DMS153 treated with DMSO at 0.1 percent for 48 hours (cell line): ENCODE results near the gene KANSL2.
"Not testable (repeated sequence)": the region's sequence is repeated elsewhere in the genome, so short reads cannot be mapped to it uniquely, and the experiment has no call there.

Experiments
- DNase-seq: peaks from one replicate; lab custom pipeline; 2025; ENCODE audit not compliant: unreplicated experiment; lab: John Stamatoyannopoulos, UW

The KANSL2 gene, protein sequence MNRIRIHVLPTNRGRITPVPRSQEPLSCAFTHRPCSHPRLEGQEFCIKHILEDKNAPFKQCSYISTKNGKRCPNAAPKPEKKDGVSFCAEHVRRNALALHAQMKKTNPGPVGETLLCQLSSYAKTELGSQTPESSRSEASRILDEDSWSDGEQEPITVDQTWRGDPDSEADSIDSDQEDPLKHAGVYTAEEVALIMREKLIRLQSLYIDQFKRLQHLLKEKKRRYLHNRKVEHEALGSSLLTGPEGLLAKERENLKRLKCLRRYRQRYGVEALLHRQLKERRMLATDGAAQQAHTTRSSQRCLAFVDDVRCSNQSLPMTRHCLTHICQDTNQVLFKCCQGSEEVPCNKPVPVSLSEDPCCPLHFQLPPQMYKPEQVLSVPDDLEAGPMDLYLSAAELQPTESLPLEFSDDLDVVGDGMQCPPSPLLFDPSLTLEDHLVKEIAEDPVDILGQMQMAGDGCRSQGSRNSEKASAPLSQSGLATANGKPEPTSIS

GRCh38 chr12:48681710-48682532 lies at the start of gene KANSL2:
TSS of gene KANSL2 (minus strand) at chr12:48682238. CDS start at chr12:48681632, 606 bp downstream.
- DNase-seq = peak; percentile 95

GRCh38 chr12:48728807-48729206 lies 46.8 kb upstream of the KANSL2 start:
- DNase-seq = no peak

GRCh38 chr12:48720737-48721136 lies 38.7 kb upstream of the KANSL2 start:
- DNase-seq = not testable (repeated sequence)

GRCh38 chr12:48720171-48720570 lies 38.1 kb upstream of the KANSL2 start:
- not testable (repeated sequence) for DNase-seq

DNA sequence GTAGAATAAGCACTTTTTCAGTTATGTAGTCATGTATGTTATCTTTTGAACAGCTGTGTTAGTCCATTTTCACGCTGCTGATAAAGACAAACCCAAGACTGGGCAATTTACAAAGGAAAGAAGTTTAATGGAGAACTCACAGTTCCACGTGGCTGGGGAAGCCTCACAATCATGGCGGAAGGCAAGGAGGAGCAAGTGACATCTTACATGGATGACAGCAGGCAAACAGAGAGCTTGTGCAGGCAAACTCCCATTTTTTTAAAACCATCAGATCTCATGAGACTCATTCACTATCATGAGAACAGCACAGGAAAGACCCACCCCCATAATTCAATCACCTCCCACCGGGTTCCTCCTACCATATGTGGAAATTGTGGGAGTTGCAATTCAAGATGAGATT lies 37.0 kb upstream of the KANSL2 start:
- DNase-seq = not testable (repeated sequence)

DNA sequence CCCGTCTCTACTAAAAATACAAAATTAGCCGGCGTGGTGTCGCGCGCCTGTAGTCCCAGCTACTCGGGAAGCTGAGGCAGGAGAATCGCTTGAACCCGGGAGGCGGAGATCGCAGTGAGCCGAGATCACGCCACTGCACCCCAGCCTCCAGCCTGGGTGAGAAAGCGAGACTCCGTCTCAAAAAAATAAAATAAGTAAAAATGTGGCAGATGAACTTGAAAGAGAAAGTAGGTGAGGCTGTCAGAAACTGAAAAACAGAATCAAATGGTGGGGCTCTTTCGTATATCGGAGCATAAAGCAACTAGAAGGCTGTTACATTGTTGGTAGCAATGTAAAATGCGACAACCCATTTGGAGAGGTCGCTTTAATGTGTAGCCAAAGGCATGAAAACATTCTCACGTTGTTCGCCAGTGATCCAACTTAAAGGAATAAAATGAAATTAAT lies 35.2 kb upstream of the KANSL2 start:
- DNase-seq = no peak

DNA sequence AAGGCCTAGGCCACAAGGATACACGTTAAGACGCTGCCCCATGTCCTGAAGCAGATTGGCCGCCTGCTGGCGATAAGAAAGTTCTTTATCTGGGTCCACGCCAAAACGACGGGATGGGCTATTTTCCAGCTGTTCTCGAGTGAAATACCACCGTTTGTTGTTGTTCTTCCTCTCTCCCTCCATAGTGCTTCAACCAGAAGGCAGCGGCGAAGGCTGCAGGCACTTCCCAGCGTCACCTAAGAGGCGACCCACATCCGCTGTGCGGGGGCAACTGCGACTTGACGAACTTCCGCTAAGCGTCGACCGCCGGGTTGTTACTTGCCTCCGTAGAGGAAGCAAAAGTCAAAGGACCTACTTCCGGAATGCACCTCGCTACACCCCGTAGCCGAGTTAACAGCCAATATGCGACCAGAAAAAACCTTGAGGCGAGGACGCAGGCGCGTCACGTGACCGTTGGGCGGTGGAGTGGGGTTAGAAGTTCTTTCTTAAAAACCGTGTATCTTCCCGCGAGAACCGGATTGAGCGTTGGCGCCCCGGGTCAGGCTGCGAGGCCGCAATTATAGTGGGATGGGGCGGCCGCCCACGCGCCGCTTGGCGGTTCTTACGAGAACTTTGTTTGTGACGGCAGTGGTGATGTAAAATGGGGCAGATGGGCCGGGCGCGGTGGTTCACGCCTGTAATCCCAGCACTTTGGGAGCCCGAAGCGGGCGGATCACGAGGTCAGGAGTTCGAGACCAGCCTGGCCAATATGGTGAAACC lies 34.6 kb upstream of the KANSL2 start, which contains the start of gene CCNT1:
TSS of gene CCNT1 (minus strand) at position 215 of the 759 bp plus-strand sequence. CDS start at position 183, 32 bp downstream.
- DNase-seq = peak; percentile 95

DNA sequence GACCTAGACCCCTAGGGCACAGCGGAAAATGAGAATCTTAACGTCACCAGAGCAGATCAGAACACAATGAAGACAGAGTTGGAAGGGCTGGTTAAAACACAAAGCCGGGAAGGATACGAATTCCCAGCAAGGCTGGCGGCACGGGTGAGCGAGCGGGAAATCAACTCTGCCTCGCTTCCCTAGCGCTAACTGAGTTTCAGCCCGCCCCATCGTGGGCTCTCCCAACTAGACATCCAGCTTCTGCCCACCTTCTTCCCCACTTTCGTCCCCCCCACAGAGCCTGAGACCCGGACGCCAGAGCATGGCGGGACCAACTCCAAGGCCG lies 34.1 kb upstream of the KANSL2 start:
- DNase-seq = no peak

DNA sequence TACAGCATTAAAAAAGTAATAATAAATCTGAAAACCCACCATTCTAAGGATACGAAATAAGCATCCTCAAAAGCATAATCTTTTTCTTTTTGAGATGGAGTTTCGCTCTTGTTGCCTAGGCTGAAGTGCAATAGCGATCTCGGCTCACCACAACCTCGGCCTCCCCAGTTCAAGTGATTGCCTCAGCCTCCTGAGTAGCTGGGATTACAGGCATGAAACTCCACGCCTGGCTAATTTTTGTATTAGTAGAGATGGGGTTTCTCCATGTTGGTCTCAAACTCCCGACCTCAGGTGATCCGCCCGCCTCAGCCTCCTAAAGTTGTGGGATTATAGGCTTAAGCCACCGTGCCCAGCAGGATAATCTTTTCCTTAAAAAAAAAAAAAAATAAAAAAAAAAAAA lies 30.2 kb upstream of the KANSL2 start:
- DNase-seq = no peak

DNA sequence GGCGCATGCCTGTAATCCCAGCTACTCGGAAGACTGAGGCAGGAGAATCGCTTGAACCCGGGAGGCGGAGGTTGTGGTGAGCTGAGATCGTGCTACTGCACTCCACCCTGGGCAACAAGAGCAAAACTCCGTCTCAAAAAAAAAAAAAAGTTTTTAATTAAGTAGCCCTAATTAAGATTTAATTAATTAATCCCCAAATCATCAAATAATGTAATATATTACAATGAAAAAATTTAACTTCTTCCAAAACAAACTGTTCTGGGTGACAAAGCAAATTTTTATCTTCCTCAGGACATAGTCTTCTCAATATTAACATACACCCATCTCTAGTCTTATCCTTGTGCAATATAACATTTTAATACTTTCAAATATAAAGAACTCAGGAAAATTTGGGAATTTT lies 16.8 kb upstream of the KANSL2 start:
- DNase-seq = not testable (repeated sequence)

- no peak for DNase-seq
Measured at GRCh38 chr12:48696626-48697025, 14.6 kb upstream of the KANSL2 start.

DNA sequence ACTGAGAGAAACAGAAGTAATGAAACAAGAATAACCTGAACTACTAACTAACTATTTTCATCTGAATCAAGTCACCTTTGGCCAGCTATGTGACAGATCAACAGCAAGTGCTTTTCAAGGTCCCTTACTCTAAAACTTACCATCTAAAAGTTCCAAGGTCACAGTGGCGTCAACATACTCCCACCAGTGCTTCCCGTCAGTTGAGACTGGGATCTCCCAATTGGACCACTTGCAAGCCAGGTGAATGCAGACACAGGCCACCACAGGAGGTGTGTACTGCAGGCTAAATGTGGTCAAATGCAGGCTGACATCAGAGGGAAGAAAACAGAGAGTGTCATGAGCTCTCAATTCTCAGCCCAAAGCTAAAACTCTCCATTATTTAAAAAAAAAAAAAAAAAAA lies 13.8 kb upstream of the KANSL2 start:
- DNase-seq = no peak

DNA sequence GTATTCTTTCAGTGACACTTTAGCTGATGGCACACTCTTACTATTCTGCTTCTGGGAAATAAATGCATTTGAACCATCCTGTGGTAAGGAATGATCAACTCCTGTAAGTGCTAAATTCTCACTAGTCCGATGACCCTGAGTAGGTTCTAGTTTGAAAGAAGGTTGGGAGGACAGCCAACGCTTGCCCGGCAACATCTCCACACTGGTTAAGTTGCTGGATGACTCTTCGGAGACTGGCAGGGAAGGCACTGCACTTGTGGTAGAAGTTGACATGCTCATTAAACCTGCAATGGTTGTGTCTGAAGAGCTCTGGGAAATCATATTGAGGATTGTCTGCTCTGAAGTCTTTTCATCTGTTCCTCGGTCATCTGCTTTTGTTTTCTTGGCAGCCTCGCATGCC lies 12.0 kb upstream of the KANSL2 start:
- no peak for DNase-seq

DNA sequence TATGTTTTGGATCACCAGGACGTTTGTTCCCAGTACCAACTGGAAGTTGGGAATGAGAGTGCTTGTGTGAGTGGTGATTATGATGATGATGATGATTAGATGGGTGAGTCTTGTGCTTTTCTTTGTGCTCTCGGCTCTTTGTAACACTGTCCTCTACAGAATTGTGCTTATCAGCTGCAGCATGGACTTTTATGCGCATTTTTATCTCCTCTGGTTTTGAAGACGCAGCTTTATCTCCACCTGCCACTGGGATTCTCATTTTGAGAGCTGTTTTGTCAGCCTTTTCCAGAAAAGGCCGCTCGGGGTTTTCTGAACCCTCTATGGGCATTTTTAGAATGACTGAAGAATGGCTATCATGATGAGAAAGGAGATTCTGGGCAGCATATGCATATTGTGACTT lies 11.5 kb upstream of the KANSL2 start:
- no peak for DNase-seq

- DNase-seq = no peak
Measured at GRCh38 chr12:48691826-48692487, 9.9 kb upstream of the KANSL2 start.

- DNase-seq = no peak
Measured at GRCh38 chr12:48690990-48691389, 9.0 kb upstream of the KANSL2 start.

GRCh38 chr12:48690436-48690835 lies 8.4 kb upstream of the KANSL2 start:
- no peak for DNase-seq

DNA sequence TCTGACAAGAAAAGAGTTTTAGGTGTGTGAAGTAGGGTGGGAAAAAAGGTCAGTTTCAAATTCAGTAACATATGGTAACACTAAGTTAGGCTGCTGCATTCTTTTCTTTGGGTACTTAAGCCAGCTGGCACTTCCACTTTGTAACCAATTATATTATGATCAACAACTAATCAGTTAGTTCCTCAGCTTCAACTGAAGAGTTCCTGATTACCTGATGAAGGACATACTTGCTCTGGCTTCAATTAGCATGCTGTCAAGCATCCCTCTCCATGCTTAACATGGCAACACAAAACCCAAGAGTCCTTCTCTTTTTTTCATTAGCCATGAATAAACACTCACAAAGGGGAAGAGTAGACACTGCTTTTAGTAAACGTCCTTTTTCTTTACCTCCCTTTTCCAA lies 6.8 kb upstream of the KANSL2 start:
- no peak for DNase-seq

GRCh38 chr12:48687592-48687991 lies 5.6 kb upstream of the KANSL2 start:
- no peak for DNase-seq

DNA sequence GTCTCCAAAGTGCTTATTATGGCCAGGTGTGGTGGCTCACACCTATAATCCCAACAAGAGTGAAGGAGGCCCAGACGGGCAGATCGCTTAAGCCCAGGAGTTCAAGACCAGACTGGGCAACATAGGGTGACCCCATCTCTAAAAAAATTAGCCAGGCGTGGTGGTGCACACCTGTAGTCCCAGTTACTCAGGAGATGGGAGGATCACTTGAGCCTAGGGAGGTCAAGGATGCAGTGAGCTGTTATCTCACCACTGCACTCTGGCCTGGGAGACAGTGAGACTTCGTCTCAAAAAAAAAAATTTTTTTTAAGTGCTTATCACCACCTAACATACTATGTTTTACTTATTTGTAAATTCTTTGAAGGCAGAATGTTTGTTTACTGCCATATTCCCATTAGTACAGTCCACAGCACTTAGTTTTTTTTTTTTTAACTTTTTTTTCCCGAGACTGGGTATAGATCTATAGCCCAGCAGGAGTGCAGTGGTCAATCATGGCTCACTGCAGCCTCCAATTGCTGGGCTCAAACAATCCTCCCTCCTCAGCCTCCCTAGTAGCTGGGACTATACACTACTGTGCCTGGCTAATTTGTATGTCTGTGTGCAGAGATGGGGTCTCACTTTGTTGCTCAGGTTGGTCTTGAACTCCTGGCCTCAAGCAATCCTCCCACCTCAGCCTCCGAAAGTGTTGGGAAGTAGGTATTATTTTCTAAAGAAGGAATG lies 4.7 kb upstream of the KANSL2 start:
- no peak for DNase-seq
